Chondrocyte (in vitro differentiated cells): ENCODE results near the gene GSE1. TPM values are rescaled to one million over a fixed set of nuclear protein-coding genes. Genes with fewer than 3 reads are reported as not detected.

Source experiments
- DNase-seq: peaks from one replicate; pipeline ENCODE4 v3.0.0; 2021; ENCODE audit warnings: mixed read lengths, low spot score
- H3K27ac Mint-ChIP-seq: one replicate; pipeline ENCODE4 v1.8.0; 2021; ENCODE audit warnings: mild to moderate bottlenecking, moderate library complexity, mixed read lengths; ENCODE audit not compliant: unreplicated experiment
- H3K27me3 Mint-ChIP-seq: 2 replicates; pipeline ENCODE4 v1.8.0; 2021; ENCODE audit warnings: low read depth, mixed read lengths
- H3K36me3 Mint-ChIP-seq: 2 replicates; pipeline ENCODE4 v1.8.0; 2021; ENCODE audit warnings: low read depth, mixed read lengths
- H3K4me1 Mint-ChIP-seq: 2 replicates; pipeline ENCODE4 v1.8.0; 2021; ENCODE audit warnings: low read depth, mild to moderate bottlenecking, mixed read lengths
- H3K4me3 Mint-ChIP-seq: one replicate; pipeline ENCODE4 v1.8.0; 2021; ENCODE audit warnings: mild to moderate bottlenecking, moderate library complexity, mixed read lengths; ENCODE audit not compliant: unreplicated experiment
- H3K9me3 Mint-ChIP-seq: 2 replicates; pipeline ENCODE4 v1.8.0; 2021; ENCODE audit warnings: low read depth, mixed read lengths
- total RNA-seq: library from RNA; stranded (reverse); gene quantifications from 3 replicates; pipeline ENCODE4 v1.2.1, GENCODE V29; 2021
- TF ChIP-seq, protein P1 (sequence below): fragments of 200-600 bp; sonication (generic); IDR thresholded peaks from 2 replicates; pipeline ENCODE4 v1.5.0; 2021; ENCODE audit warnings: antibody characterized with exemption, mild to moderate bottlenecking, moderate library complexity

GSE1 gene
- total RNA-seq, 1 donor from 2014 or later = 22.6 TPM

DNA sequence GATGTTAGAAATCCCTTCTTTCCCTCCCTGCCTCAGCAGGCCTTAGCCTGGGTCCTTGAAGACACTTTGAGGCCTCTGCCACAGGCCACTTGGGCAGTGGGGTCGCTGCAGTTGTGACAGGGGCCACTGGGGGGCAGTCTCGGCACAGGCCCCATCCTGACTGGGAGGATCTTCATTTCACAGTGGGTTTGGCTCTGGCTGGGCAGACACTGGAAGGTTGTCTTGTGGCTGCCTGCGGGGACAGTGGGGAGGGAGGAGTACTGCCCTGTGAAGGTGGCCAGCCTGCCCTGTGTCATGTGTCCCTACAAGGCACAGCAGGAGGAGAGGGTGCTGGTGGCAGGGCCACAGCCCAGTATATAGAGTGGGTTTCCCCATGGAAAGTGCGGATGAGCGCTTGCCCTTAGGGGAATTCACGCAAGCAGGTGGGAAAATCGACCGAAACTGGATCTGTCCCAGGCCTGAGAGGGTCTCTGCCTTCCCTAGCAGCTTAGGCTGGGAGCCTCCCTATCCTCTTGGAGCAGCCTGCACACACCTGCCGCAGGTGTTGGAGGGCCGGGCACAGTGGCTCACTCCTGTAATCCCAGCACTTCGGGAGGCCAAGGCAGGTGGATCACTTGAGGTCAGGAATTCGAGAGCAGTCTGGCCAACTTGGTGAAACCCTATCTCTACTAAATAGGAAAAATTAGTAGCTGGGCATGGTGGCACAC, 46.8 kb downstream of the GSE1 start:
- no peak overlapping the region for H3K27ac Mint-ChIP-seq
- H3K36me3 Mint-ChIP-seq = peaks cover 10% of the 10 kb centered on the region
- no peaks in the 10 kb centered on the region for H3K9me3 Mint-ChIP-seq
- TF ChIP-seq, protein P1, sequence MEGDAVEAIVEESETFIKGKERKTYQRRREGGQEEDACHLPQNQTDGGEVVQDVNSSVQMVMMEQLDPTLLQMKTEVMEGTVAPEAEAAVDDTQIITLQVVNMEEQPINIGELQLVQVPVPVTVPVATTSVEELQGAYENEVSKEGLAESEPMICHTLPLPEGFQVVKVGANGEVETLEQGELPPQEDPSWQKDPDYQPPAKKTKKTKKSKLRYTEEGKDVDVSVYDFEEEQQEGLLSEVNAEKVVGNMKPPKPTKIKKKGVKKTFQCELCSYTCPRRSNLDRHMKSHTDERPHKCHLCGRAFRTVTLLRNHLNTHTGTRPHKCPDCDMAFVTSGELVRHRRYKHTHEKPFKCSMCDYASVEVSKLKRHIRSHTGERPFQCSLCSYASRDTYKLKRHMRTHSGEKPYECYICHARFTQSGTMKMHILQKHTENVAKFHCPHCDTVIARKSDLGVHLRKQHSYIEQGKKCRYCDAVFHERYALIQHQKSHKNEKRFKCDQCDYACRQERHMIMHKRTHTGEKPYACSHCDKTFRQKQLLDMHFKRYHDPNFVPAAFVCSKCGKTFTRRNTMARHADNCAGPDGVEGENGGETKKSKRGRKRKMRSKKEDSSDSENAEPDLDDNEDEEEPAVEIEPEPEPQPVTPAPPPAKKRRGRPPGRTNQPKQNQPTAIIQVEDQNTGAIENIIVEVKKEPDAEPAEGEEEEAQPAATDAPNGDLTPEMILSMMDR = peak; percentile 87
- no peak overlapping the region for H3K4me3 Mint-ChIP-seq
- no peaks in the 10 kb centered on the region for H3K4me1 Mint-ChIP-seq
- peak; percentile 77 for DNase-seq
- no peaks in the 10 kb centered on the region for H3K27me3 Mint-ChIP-seq

DNA sequence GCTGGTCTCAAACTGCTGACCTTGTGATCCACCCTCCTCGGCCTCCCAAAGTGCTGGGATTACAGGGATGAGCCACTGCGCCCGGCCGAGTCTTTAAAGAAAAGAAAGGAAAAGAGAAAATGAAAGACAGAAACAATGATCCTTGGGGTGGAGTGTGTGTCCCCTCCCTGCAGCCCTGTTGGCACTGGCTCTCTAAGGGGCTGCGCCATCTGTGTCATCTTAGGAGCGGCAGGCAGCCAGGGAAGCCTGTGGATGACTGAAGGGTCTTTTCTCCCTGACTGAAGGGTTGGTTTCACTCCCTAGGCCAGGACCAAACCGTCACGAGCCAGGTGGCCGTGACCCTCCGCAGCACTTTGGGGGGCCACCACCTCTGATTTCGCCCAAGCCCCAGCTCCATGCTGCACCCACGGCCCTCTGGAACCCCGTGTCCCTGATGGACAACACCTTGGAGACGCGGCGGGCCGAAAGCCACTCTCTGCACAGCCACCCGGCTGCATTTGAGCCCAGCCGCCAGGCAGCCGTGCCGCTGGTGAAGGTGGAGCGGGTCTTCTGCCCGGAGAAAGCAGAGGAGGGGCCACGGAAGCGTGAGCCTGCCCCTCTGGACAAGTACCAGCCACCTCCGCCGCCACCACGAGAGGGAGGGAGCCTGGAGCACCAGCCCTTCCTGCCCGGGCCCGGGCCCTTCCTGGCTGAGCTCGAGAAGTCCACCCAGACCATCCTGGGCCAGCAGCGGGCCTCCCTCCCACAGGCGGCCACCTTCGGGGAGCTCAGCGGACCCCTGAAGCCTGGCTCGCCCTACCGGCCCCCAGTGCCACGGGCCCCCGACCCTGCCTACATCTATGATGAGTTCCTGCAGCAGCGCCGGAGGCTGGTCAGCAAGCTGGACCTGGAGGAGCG, 48.0 kb downstream of the GSE1 start:
- Mint-ChIP-seq H3K27ac (no peak overlapping the region), H3K9me3 (no peaks in the 10 kb centered on the region), H3K27me3 (no peaks in the 10 kb centered on the region), H3K4me3 (no peak overlapping the region), H3K36me3 (peaks cover 15% of the 10 kb centered on the region), H3K4me1 (no peaks in the 10 kb centered on the region)
- DNase-seq = peak; percentile 90
- TF ChIP-seq, protein P1 = no peak

DNA sequence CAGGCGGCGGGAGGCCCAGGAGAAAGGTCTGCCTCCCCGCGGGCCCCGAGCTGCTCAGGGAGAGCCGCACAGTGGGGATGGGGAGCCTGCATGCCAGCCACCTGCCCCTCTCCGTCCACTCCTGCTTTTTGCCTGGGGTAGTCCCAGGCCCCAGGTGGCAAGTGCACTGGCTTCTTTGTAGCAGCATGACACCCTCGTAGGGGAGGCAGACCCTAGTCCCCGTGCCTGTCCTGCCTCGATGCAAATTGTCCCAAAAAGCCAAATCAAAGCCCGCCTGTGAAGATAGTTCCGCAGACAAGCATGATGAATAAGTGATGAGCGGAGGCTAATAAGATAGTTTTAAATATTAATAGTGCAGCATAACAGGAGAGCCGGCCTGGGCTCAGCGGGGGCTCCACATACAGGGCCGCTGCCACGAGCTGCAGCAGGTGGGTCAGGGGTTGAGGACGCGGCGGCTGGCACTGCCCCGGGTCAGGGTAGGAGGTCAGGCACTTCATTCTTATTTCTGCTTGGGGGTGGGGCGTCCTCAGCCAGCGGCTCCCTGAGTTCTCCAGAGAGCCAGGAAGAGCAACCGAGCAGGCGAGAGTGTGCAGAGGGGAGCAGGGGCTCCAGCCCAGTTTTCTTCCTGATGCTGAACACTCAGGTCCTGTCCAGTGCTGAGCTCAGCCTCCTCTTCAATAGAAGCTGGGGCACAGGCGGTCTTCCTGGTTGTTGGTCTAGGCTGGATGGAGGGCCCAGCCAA, 48.8 kb downstream of the GSE1 start:
- no peaks in the 10 kb centered on the region for H3K9me3 Mint-ChIP-seq
- no peaks in the 10 kb centered on the region for H3K4me1 Mint-ChIP-seq
- H3K4me3 Mint-ChIP-seq = no peak overlapping the region
- no peaks in the 10 kb centered on the region for H3K27me3 Mint-ChIP-seq
- TF ChIP-seq, protein P1 = no peak
- peaks cover 20% of the 10 kb centered on the region for H3K36me3 Mint-ChIP-seq
- no peak overlapping the region for H3K27ac Mint-ChIP-seq
- no peak for DNase-seq

DNA sequence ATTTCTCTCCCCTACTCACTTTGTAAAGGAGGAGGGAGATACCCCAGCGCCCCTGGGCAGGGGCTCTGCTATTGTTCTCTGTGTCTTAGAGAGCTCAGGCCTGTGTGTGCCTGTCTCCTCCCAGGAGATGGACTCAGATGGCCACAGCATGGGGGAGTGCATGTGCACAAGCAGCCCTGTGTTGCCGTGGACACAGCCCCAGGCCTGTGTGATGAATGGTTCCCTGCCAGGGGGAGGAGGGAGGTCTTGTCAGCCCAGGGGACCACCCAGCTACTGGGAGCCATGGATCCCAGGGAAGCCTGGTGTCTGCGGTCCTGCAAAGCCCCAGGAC, 49.3 kb downstream of the GSE1 start:
- Mint-ChIP-seq H3K36me3 (peaks cover 21% of the 10 kb centered on the region), H3K27me3 (no peaks in the 10 kb centered on the region), H3K4me3 (no peak overlapping the region), H3K9me3 (no peaks in the 10 kb centered on the region), H3K4me1 (no peaks in the 10 kb centered on the region), H3K27ac (no peak overlapping the region)
- no peak for DNase-seq
- TF ChIP-seq, protein P1 = no peak
